Measurements from ENCODE around the gene ST3GAL3. TPM values are rescaled to one million over a fixed set of nuclear protein-coding genes. Genes with fewer than 3 reads are reported as not detected.
"Not testable (repeated sequence)": the region's sequence is repeated elsewhere in the genome, so short reads cannot be mapped to it uniquely, and the experiment has no call there.

ST3GAL3 gene
- total RNA-seq, 4 donors from 2014 or later = 32.2 to 57.4 (median 38.3) TPM

GRCh38 chr1:43716559-43717281 lies 9.4 kb downstream of the ST3GAL3 start:
- intact Hi-C loops (cut with DNase I; ENCODE audit: low total_unique reads) (no loop called here), in situ Hi-C loops (cut with MboI; ENCODE audit: low sequenced_read_pairs in 4 of 4) (no loop called here)
- ATAC-seq (peak; percentile 83 to 90), DNase-seq (peak; percentile 46 to 47)
- peak overlapping the region in 3 of 4 donors; percentile 6 to 21 (median 10) for H3K4me3 ChIP-seq
- TF ChIP-seq POLR2A (IDR thresholded peaks at IDR 0.05) = peak in 1 of 2 donors; percentile 56
- no peak for TF ChIP-seq CTCF (IDR thresholded peaks at IDR 0.05 in 4 of 5, conservative IDR thresholded peaks at IDR 0.05 in 1 of 5)
- no peaks in the 10 kb centered on the region for H3K9me3 ChIP-seq
- H3K27me3 ChIP-seq = no peaks in the 10 kb centered on the region
- peak overlapping the region; percentile 82 to 92 (median 86) for H3K27ac ChIP-seq
- peaks cover 54 to 57% of the 10 kb centered on the region in 2 donors for H3K4me1 ChIP-seq
- no peaks in the 10 kb centered on the region for H3K36me3 ChIP-seq

- H3K36me3 ChIP-seq = no peaks in the 10 kb centered on the region
- peak in 1 of 2 donors; percentile 35 for DNase-seq
- in situ Hi-C loops (cut with MboI; ENCODE audit: low sequenced_read_pairs in 4 of 4) = no loop called here
These were observed 11.7 kb downstream of the ST3GAL3 start for GRCh38 chr1:43719063-43719462.

GRCh38 chr1:43719670-43720419 lies 12.5 kb downstream of the ST3GAL3 start:
- peak in 1 of 2 donors; percentile 47 for ATAC-seq
- Histone ChIP-seq H3K4me1 (peaks cover 42 to 56% of the 10 kb centered on the region in 2 donors), H3K27ac (peak overlapping the region; percentile 82 to 92 (median 86)), H3K4me3 (peak overlapping the region in 1 of 4 donors; percentile 23)
- H3K9me3 ChIP-seq; DNase-seq; in situ Hi-C loops (cut with MboI; ENCODE audit: low sequenced_read_pairs in 4 of 4); H3K36me3 ChIP-seq; H3K27me3 ChIP-seq; intact Hi-C loops (cut with DNase I; ENCODE audit: low total_unique reads): not testable (repeated sequence)

More at GRCh38 chr1:43719063-43719462, 11.7 kb downstream of the ST3GAL3 start:
- intact Hi-C loops (cut with DNase I; ENCODE audit: low total_unique reads) = no loop called here
- H3K27me3 ChIP-seq = no peaks in the 10 kb centered on the region
- H3K27ac ChIP-seq = peak overlapping the region; percentile 82 to 92 (median 86)
- no peak for ATAC-seq
- peaks cover 46 to 62% of the 10 kb centered on the region in 2 donors for H3K4me1 ChIP-seq
- TF ChIP-seq CTCF (IDR thresholded peaks at IDR 0.05 in 4 of 5, conservative IDR thresholded peaks at IDR 0.05 in 1 of 5) = no peak
- no peak for TF ChIP-seq POLR2A (IDR thresholded peaks at IDR 0.05)
- H3K4me3 ChIP-seq = peak overlapping the region in 1 of 4 donors; percentile 23
- no peaks in the 10 kb centered on the region for H3K9me3 ChIP-seq

GRCh38 chr1:43722810-43723209 lies 15.5 kb downstream of the ST3GAL3 start:
- intact Hi-C loops (cut with DNase I; ENCODE audit: low total_unique reads) (no loop called here), in situ Hi-C loops (cut with MboI; ENCODE audit: low sequenced_read_pairs in 4 of 4) (no loop called here)
- Histone ChIP-seq H3K9me3 (no peaks in the 10 kb centered on the region), H3K36me3 (no peaks in the 10 kb centered on the region), H3K27ac (peak overlapping the region in 1 of 4 donors; percentile 10), H3K27me3 (no peaks in the 10 kb centered on the region), H3K4me3 (no peak overlapping the region), H3K4me1 (peaks cover 16 to 27% of the 10 kb centered on the region in 2 donors)
- ATAC-seq (no peak), DNase-seq (no peak)
- no peak for TF ChIP-seq CTCF (IDR thresholded peaks at IDR 0.05 in 4 of 5, conservative IDR thresholded peaks at IDR 0.05 in 1 of 5)
- TF ChIP-seq POLR2A (IDR thresholded peaks at IDR 0.05) = no peak
